GM12873 (cell line): ENCODE measurements around the gene TRAPPC3L.

ENCODE experiments used
- CTCF ChIP-seq: IDR thresholded peaks from 2 replicates; pipeline ENCODE4 v1.5.1; 2012; ENCODE audit warnings: low read depth, mild to moderate bottlenecking, moderate library complexity, low read length, control low read depth; ENCODE audit not compliant: insufficient read depth; ENCODE audit errors: missing control alignments

Gene TRAPPC3L

GRCh38 chr6:116446399-116446798 is 99.1 kb downstream of the TRAPPC3L start:
- TF ChIP-seq CTCF: no peak

- TF ChIP-seq CTCF: no peak
These were observed 100.4 kb downstream of the TRAPPC3L start for GRCh38 chr6:116445102-116445501.
